ENCODE measurements around the gene FILIP1L.

The FILIP1L gene

GRCh38 chr3:99902091-99902490, 212.2 kb downstream of the FILIP1L start:
- no peak for TF ChIP-seq CTCF (IDR thresholded peaks at IDR 0.05)

- TF ChIP-seq CTCF (IDR thresholded peaks at IDR 0.05), result no peak
These were observed 212.9 kb downstream of the FILIP1L start for GRCh38 chr3:99901200-99901926.

- no peak for TF ChIP-seq CTCF (IDR thresholded peaks at IDR 0.05)
These were observed 214.1 kb downstream of the FILIP1L start for GRCh38 chr3:99900248-99900647.

GRCh38 chr3:99899603-99900002, 214.7 kb downstream of the FILIP1L start:
- no peak for TF ChIP-seq CTCF (IDR thresholded peaks at IDR 0.05)

GRCh38 chr3:99896482-99896881, 217.8 kb downstream of the FILIP1L start:
- TF ChIP-seq CTCF (IDR thresholded peaks at IDR 0.05), result no peak

GRCh38 chr3:99895703-99896441, 218.4 kb downstream of the FILIP1L start:
- TF ChIP-seq CTCF (IDR thresholded peaks at IDR 0.05), result no peak

GRCh38 chr3:99895131-99895696, 219.1 kb downstream of the FILIP1L start:
- no peak for TF ChIP-seq CTCF (IDR thresholded peaks at IDR 0.05)
